ENCODE data around the gene UGT1A6. TPM values are rescaled to one million over a fixed set of nuclear protein-coding genes. Genes with fewer than 3 reads are reported as not detected.

The UGT1A6 gene
- total RNA-seq: not detected

GRCh38 chr2:233692648-233693047 lies at the start of gene UGT1A6:
Gene UGT1A6, plus strand, starts transcription at chr2:233692890. Its CDS starts 115 bp downstream, at chr2:233693005.

GRCh38 chr2:233671290-233672161 lies 21.2 kb upstream of the UGT1A6 start, which contains the start of gene UGT1A9:
Gene UGT1A9, plus strand, starts transcription at chr2:233671898. Its CDS starts 37 bp downstream, at chr2:233671935.

GRCh38 chr2:233681521-233682099 lies 11.1 kb upstream of the UGT1A6 start, which contains the start of gene UGT1A7:
Gene UGT1A7, plus strand, starts transcription at chr2:233681901. Its CDS starts 37 bp downstream, at chr2:233681938.

GRCh38 chr2:233712611-233713261 lies 20.0 kb downstream of the UGT1A6 start, which contains the start of gene UGT1A5:
Gene UGT1A5, plus strand, starts transcription at chr2:233712907. Its CDS starts 85 bp downstream, at chr2:233712992.

GRCh38 chr2:233718552-233718951 lies 25.9 kb downstream of the UGT1A6 start, which contains the start of gene UGT1A4:
Gene UGT1A4, plus strand, starts transcription at chr2:233718736. Its CDS starts 85 bp downstream, at chr2:233718821.

GRCh38 chr2:233728723-233729301 lies 36.1 kb downstream of the UGT1A6 start, which contains the start of gene UGT1A3:
Gene UGT1A3, plus strand, starts transcription at chr2:233729042. Its CDS starts 85 bp downstream, at chr2:233729127.

GRCh38 chr2:233760043-233760442 lies 67.4 kb downstream of the UGT1A6 start, which contains the start of gene UGT1A1:
Gene UGT1A1, plus strand, starts transcription at chr2:233760270. Its CDS starts 18 bp downstream, at chr2:233760288.

GRCh38 chr2:233778030-233778429 lies 85.3 kb downstream of the UGT1A6 start, which contains the start of gene MROH2A:
Gene MROH2A, plus strand, starts transcription at chr2:233778330. Its CDS starts 1,029 bp downstream, at chr2:233779359.

Other genes starting within 250 kb of the UGT1A6 start
- 10 to 100 TPM; 23.7 to 28.6 TPM for gene USP40, start 126.1 kb upstream of the UGT1A6 start, total RNA-seq
- not detected for gene UGT1A8, start 75.3 kb upstream of the UGT1A6 start, total RNA-seq
- gene UGT1A10, start 56.4 kb upstream of the UGT1A6 start, total RNA-seq: not detected
- not detected for gene UGT1A9, start 21.0 kb upstream of the UGT1A6 start, total RNA-seq
- gene UGT1A7, start 11.0 kb upstream of the UGT1A6 start, total RNA-seq: not detected
- not detected for gene UGT1A5, start 20.0 kb downstream of the UGT1A6 start, total RNA-seq
- gene UGT1A4, start 25.8 kb downstream of the UGT1A6 start, total RNA-seq: not detected
- not detected for gene UGT1A3, start 36.2 kb downstream of the UGT1A6 start, total RNA-seq
- not detected for gene UGT1A1, start 67.4 kb downstream of the UGT1A6 start, total RNA-seq
- not detected for gene MROH2A, start 85.4 kb downstream of the UGT1A6 start, total RNA-seq
- gene HJURP, start 161.6 kb downstream of the UGT1A6 start, total RNA-seq: 10 to 100 TPM; 16.9 to 40.6 TPM
- under 1 TPM in 1 of 2 donors, not detected in 1; under 0.01 TPM for gene TRPM8, start 224.5 kb downstream of the UGT1A6 start, total RNA-seq

All from melanocyte of skin (primary cell).